OCI-LY1 (cell line): ENCODE measurements around the gene ANKRD10.

Experiments used
- CTCF ChIP-seq: fragments of 200-600 bp; sonication (generic), shearing (Covaris generic); IDR thresholded peaks from 2 replicates; pipeline ENCODE4 v1.5.1; 2017; ENCODE audit warnings: mild to moderate bottlenecking, antibody characterized with exemption, low read length, moderate library complexity, mixed read lengths
- EZH2 ChIP-seq: fragments of 200-600 bp; sonication (generic), shearing (Covaris generic); IDR thresholded peaks from 2 replicates; pipeline ENCODE4 v1.8.0; 2017; ENCODE audit warnings: borderline replicate concordance, mixed run types, mild to moderate bottlenecking, antibody characterized with exemption, low read length, moderate library complexity, mixed read lengths

- no peak for TF ChIP-seq CTCF
- TF ChIP-seq EZH2, result no peak
These were observed 85.4 kb downstream of the ANKRD10 start for GRCh38 chr13:110829486-110829885.
